CD14-positive monocyte (primary cell): ENCODE results near the gene PRKN. TPM values are rescaled to one million over a fixed set of nuclear protein-coding genes. Genes with fewer than 3 reads are reported as not detected.

Experiments
- DNase-seq, 3 donors: peaks; one replicate each; pipeline ENCODE4 v3.0.0-alpha.2; 2011 to 2022
- H2AFZ ChIP-seq: 2 replicates; pipeline ENCODE4 v1.6.0; 2012; ENCODE audit warnings: mild to moderate bottlenecking, low read depth, low read length, inconsistent platforms; ENCODE audit not compliant: insufficient read depth, poor library complexity, severe bottlenecking
- H3K27ac ChIP-seq, 2 donors: 1 replicate in 1 of 2; 2 replicates in 1 of 2; pipeline ENCODE4 v1.5.1; 2012 to 2013; ENCODE audit warnings: low read length in 2 of 2, control low read depth in 1 of 2, inconsistent platforms in 1 of 2, low read depth in 1 of 2, mild to moderate bottlenecking in 1 of 2
- H3K27me3 ChIP-seq, 2 donors: one replicate each; pipeline versions ENCODE4 v1.6.0 to v1.6.1; 2011 to 2013; ENCODE audit warnings: low read length in 2 of 2; ENCODE audit not compliant: control insufficient read depth in 2 of 2, insufficient read depth in 2 of 2
- H3K36me3 ChIP-seq, 2 donors: replicated peaks in 1 of 2; 1 replicate in 1 of 2; 2 replicates in 1 of 2; pipeline versions ENCODE4 v1.5.1 to v1.6.1; 2012 to 2013; ENCODE audit warnings: low read length in 2 of 2, control low read depth in 1 of 2, inconsistent platforms in 1 of 2, mild to moderate bottlenecking in 1 of 2; ENCODE audit not compliant: insufficient read depth in 2 of 2, control insufficient read depth in 1 of 2
- H3K4me1 ChIP-seq, 2 donors: 1 replicate in 1 of 2; 2 replicates in 1 of 2; pipeline versions ENCODE4 v1.5.1 to v1.6.1; 2012 to 2013; ENCODE audit warnings: low read length in 2 of 2, control low read depth in 1 of 2, inconsistent platforms in 1 of 2, mild to moderate bottlenecking in 1 of 2, moderate library complexity in 1 of 2; ENCODE audit not compliant: insufficient read depth in 2 of 2, control insufficient read depth in 1 of 2
- H3K4me2 ChIP-seq: replicated peaks from 2 replicates; pipeline ENCODE3; 2012; ENCODE audit warnings: low read length, moderate library complexity, mild to moderate bottlenecking; ENCODE audit not compliant: poor library complexity, severe bottlenecking; ENCODE audit errors: extremely low read depth
- H3K4me3 ChIP-seq, 3 experiments: fragments of 200-600 bp in 1 of 3; sonication (generic) in 1 of 3; replicated peaks in 1 of 3; 1 replicate in 2 of 3; 2 replicates in 1 of 3; pipeline ENCODE4 v1.5.1; 2011 to 2013; ENCODE audit warnings: low read length in 3 of 3, mild to moderate bottlenecking in 3 of 3, control low read depth in 2 of 3, low read depth in 2 of 3, inconsistent platforms in 1 of 3, moderate library complexity in 1 of 3
- H3K79me2 ChIP-seq: 2 replicates; pipeline ENCODE4 v1.6.0; 2012; ENCODE audit warnings: mild to moderate bottlenecking, control low read depth, inconsistent platforms, low read length, moderate library complexity; ENCODE audit not compliant: insufficient read depth
- H3K9ac ChIP-seq: 2 replicates; pipeline ENCODE4 v1.6.0; 2017; ENCODE audit warnings: low read length, mild to moderate bottlenecking; ENCODE audit not compliant: insufficient read depth, poor library complexity, severe bottlenecking
- H3K9me3 ChIP-seq, 2 donors: replicated peaks in 1 of 2; 1 replicate in 1 of 2; 2 replicates in 1 of 2; pipeline versions ENCODE4 v1.5.1 to v1.6.1; 2012 to 2013; ENCODE audit warnings: low read length in 2 of 2, control low read depth in 1 of 2; ENCODE audit not compliant: control insufficient read depth in 1 of 2, insufficient read depth in 1 of 2
- H4K20me1 ChIP-seq: 2 replicates; pipeline ENCODE4 v1.6.0; 2012; ENCODE audit warnings: mild to moderate bottlenecking, low read length, control low read depth, moderate library complexity; ENCODE audit not compliant: insufficient read depth
- H3K27ac Mint-ChIP-seq, 7 donors: one replicate each; pipeline ENCODE4 v1.8.0; 2020; ENCODE audit warnings: mild to moderate bottlenecking in 7 of 7, mixed read lengths in 7 of 7, moderate library complexity in 6 of 7, inconsistent platforms in 2 of 7
- H3K27me3 Mint-ChIP-seq, 3 donors: one replicate each; pipeline ENCODE4 v1.8.0; 2021 to 2022; ENCODE audit warnings: low read depth in 3 of 3, mild to moderate bottlenecking in 3 of 3, mixed read lengths in 3 of 3, moderate library complexity in 3 of 3, inconsistent platforms in 1 of 3
- H3K36me3 Mint-ChIP-seq, 2 donors: one replicate each; pipeline ENCODE4 v1.8.0; 2020; ENCODE audit warnings: mixed read lengths in 2 of 2, inconsistent platforms in 1 of 2, mild to moderate bottlenecking in 1 of 2
- H3K4me1 Mint-ChIP-seq: one replicate; pipeline ENCODE4 v1.8.0; 2020; ENCODE audit warnings: mild to moderate bottlenecking, mixed read lengths
- H3K4me3 Mint-ChIP-seq, 2 donors: one replicate each; pipeline ENCODE4 v1.8.0; 2020; ENCODE audit warnings: mild to moderate bottlenecking in 2 of 2, mixed read lengths in 2 of 2, moderate library complexity in 1 of 2
- H3K9me3 Mint-ChIP-seq, 7 donors: one replicate each; pipeline ENCODE4 v1.8.0; 2020 to 2022; ENCODE audit warnings: mixed read lengths in 7 of 7, mild to moderate bottlenecking in 6 of 7, moderate library complexity in 6 of 7, inconsistent platforms in 2 of 7
- WGBS: methylation state at CpG from one replicate; pipeline ENCODE4 v1.1.5; 2013; ENCODE audit warnings: missing lambda C conversion rate; ENCODE audit not compliant: insufficient coverage; 5-methylcytosine and 5-hydroxymethylcytosine counted together
- intact Hi-C, 2 donors: fragments of 100-400 bp; cut with micrococcal nuclease; formaldehyde crosslinking; loops; one replicate each; pipeline versions ENCODE4 v1.15.0 to v1.15.1; 2023
- polyA plus RNA-seq, 3 donors: library from polyadenylated mRNA; depleted of rRNA in 1 of 3; unstranded in 2 of 3; stranded (reverse) in 1 of 3; fragments of 300-500 nt in 2 of 3; fragments of >200 nt in 1 of 3; fragmentation: Illumina TruSeq in 2 of 3; gene quantifications; 1 replicate in 2 of 3; 2 replicates in 1 of 3; pipeline ENCODE4 v1.2.3, GENCODE V29; 2012 to 2021
- TF ChIP-seq, protein P1 (sequence below): fragments of 200-600 bp; IDR thresholded peaks from one replicate; pipeline ENCODE4 v1.8.0; 2022; ENCODE audit warnings: antibody characterized with exemption, mild to moderate bottlenecking

Gene PRKN
- polyA plus RNA-seq, 3 donors = 0.19 to 0.21 TPM; not detected in 1

DNA sequence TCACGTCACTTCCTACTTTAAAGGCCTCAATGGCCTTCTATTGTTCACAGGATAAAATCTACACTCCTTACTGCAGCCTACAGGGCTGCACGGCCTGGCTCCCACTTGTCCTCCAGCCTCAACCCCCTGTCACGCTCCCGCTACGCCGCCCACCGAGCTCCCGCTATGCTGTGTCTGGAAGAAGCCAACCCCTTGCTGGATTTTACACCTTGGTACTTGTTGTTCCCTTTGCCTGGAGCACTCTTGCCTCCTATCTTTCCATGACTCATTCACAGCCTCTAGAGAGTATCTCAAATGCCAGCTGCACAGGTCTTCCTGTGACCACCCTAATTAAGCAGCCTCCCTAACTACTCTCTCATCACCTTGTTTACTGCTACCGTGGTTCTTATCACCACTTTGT, 259.9 kb downstream of the PRKN start:
- H3K27me3 ChIP-seq = no peaks in the 10 kb centered on the region
- H4K20me1 ChIP-seq = no peaks in the 10 kb centered on the region
- Mint-ChIP-seq H3K4me3 (no peak overlapping the region), H3K9me3 (peaks cover 0 to 5% (median 2%) of the 10 kb centered on the region in 7 donors), H3K27me3 (peaks cover 0 to 3% (median 0%) of the 10 kb centered on the region in 3 donors), H3K4me1 (no peaks in the 10 kb centered on the region), H3K36me3 (no peaks in the 10 kb centered on the region), H3K27ac (peak overlapping the region in 1 of 7 donors; percentile 68)
- no peaks in the 10 kb centered on the region for H3K4me1 ChIP-seq
- DNase-seq = no peak
- intact Hi-C loops = no loop called here
- H3K27ac ChIP-seq = no peak overlapping the region
- H3K9me3 ChIP-seq = no peaks in the 10 kb centered on the region
- H3K79me2 ChIP-seq = no peaks in the 10 kb centered on the region
- TF ChIP-seq, protein P1, sequence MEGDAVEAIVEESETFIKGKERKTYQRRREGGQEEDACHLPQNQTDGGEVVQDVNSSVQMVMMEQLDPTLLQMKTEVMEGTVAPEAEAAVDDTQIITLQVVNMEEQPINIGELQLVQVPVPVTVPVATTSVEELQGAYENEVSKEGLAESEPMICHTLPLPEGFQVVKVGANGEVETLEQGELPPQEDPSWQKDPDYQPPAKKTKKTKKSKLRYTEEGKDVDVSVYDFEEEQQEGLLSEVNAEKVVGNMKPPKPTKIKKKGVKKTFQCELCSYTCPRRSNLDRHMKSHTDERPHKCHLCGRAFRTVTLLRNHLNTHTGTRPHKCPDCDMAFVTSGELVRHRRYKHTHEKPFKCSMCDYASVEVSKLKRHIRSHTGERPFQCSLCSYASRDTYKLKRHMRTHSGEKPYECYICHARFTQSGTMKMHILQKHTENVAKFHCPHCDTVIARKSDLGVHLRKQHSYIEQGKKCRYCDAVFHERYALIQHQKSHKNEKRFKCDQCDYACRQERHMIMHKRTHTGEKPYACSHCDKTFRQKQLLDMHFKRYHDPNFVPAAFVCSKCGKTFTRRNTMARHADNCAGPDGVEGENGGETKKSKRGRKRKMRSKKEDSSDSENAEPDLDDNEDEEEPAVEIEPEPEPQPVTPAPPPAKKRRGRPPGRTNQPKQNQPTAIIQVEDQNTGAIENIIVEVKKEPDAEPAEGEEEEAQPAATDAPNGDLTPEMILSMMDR = no peak
- H3K9ac ChIP-seq = no peak overlapping the region
- H3K4me3 ChIP-seq = no peak overlapping the region
- no peak overlapping the region for H3K4me2 ChIP-seq
- 97% methylated on average over 9 of the region's 9 CpGs for WGBS
- no peaks in the 10 kb centered on the region for H3K36me3 ChIP-seq
- no peak overlapping the region for H2AFZ ChIP-seq

DNA sequence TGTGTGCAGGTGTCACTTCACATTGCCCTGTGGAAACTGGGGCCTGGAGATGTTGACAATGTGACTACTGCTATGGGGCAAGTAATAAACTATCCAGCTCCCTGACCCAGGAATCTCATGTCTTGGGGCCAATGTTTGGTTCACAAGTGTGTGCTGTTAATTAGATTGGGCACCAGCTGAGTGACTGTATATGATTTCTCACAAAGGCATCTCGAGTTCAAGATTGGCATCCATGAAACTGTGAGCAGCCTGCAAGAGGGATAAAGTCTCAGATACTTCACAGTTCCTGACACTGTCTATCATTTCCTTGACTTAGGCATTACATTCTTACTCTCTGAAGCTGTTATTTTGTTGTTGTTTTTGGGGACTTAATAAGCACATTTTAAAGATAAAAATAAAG, 264.0 kb downstream of the PRKN start:
- Mint-ChIP-seq H3K9me3 (peaks cover 0 to 8% (median 2%) of the 10 kb centered on the region in 7 donors), H3K4me1 (no peaks in the 10 kb centered on the region), H3K36me3 (no peaks in the 10 kb centered on the region), H3K4me3 (no peak overlapping the region), H3K27me3 (peaks cover 0 to 3% (median 0%) of the 10 kb centered on the region in 3 donors), H3K27ac (no peak overlapping the region)
- Histone ChIP-seq H3K4me1 (no peaks in the 10 kb centered on the region), H3K27me3 (no peaks in the 10 kb centered on the region), H3K27ac (no peak overlapping the region), H3K9ac (no peak overlapping the region), H3K4me3 (no peak overlapping the region), H2AFZ (no peak overlapping the region), H3K9me3 (no peaks in the 10 kb centered on the region), H3K79me2 (no peaks in the 10 kb centered on the region), H4K20me1 (no peaks in the 10 kb centered on the region), H3K4me2 (no peak overlapping the region), H3K36me3 (no peaks in the 10 kb centered on the region)
- DNase-seq = no peak
- WGBS = no CpG with 5 or more reads among the region's 1 CpG
- TF ChIP-seq, protein P1 = no peak
- intact Hi-C loops = no loop called here
